ENCODE results near the gene PKMYT1. TPM values are rescaled to one million over a fixed set of nuclear protein-coding genes. Genes with fewer than 3 reads are reported as not detected.

PKMYT1 gene
- total RNA-seq, 1 experiment from 2014 or later = 128 TPM

DNA sequence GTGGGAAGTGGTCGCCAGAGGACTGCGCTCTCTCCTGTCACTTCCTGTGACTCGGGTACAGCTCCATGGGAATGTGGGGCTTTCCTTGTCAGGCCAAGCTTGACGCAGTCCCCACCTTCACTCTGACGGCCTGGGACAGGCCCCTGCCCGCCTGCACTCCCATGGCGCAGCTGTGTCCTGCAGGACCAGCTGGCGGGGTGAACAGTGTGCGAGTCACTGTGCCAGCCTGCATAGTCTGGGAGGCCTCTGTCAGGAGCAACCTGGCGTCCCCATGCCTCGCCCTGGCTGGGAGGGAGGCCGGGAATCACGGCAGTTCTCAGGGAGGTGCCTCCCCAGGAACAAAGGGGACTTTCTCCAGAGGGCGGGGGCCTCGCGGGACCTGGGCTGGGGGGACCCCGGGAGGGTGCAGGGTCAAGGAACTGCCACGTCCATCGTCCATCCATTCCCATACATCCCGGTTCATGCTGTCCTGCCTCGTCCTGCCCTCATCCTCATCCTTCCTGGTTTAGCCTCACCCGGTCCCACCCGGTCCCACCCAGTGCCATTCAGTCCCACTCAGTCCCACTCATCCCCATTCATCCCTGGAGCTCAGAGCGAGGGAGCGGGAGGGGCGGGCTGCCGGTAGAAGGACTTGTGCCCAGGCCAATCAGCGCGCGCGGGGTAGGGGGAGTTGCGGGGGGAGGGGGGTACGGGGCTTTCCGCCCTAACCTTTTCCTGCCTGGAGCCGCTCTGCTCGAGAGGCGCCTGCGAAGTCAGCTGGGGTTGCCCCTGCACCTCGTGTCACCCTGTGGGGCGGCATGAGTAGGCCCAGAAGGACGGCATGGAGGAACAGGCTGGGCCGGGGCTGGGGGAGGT is 55.1 kb downstream of the PKMYT1 start:
- no peak for DNase-seq (ENCODE audit: low spot score)
- intact Hi-C loops (cut with micrococcal nuclease; ENCODE audit: unreplicated experiment) = loop anchor here (5.0 kb wide), 1 partner anchor 37 kb away; the partner anchor contains the start of gene KREMEN2
- BruUV-seq (replicated peaks) = no TSS peak
- Histone ChIP-seq H3K9me3 (ENCODE audit: low read depth, low read length, poor library complexity, severe bottlenecking) (no peaks in the 10 kb centered on the region), H3K36me3 (ENCODE audit: insufficient read depth, low read length, poor library complexity, severe bottlenecking) (no peaks in the 10 kb centered on the region), H3K4me3 (ENCODE audit: low read depth, low read length, poor library complexity, severe bottlenecking) (no peak overlapping the region), H3K27me3 (replicated peaks; ENCODE audit: insufficient read depth, low read depth, low read length, poor library complexity) (no peaks in the 10 kb centered on the region), H3K27ac (ENCODE audit: low read depth, low read length, poor library complexity, severe bottlenecking) (no peak overlapping the region), H3K4me1 (ENCODE audit: insufficient read depth, low read length, poor library complexity, severe bottlenecking) (peaks cover 5% of the 10 kb centered on the region)
- TF ChIP-seq EZH2 (IDR thresholded peaks at IDR 0.05; ENCODE audit: borderline replicate concordance, low read depth, low read length, poor library complexity, severe bottlenecking) = no peak
- TF ChIP-seq, protein P1, sequence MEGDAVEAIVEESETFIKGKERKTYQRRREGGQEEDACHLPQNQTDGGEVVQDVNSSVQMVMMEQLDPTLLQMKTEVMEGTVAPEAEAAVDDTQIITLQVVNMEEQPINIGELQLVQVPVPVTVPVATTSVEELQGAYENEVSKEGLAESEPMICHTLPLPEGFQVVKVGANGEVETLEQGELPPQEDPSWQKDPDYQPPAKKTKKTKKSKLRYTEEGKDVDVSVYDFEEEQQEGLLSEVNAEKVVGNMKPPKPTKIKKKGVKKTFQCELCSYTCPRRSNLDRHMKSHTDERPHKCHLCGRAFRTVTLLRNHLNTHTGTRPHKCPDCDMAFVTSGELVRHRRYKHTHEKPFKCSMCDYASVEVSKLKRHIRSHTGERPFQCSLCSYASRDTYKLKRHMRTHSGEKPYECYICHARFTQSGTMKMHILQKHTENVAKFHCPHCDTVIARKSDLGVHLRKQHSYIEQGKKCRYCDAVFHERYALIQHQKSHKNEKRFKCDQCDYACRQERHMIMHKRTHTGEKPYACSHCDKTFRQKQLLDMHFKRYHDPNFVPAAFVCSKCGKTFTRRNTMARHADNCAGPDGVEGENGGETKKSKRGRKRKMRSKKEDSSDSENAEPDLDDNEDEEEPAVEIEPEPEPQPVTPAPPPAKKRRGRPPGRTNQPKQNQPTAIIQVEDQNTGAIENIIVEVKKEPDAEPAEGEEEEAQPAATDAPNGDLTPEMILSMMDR (conservative IDR thresholded peaks at IDR 0.05; ENCODE audit: low read depth, low read length) = no peak
- CTCF ChIA-PET = interaction anchor here (0.6 kb wide), 1 partner anchor 28 kb away, joined by 4 read pairs; no protein-coding TSS in a partner anchor
- POLR2A ChIA-PET (ENCODE audit: low non-redundant PET) = no interaction called here

GRCh38 chr16:2923481-2923880 is 56.8 kb downstream of the PKMYT1 start:
- TF ChIP-seq EZH2 (IDR thresholded peaks at IDR 0.05; ENCODE audit: borderline replicate concordance, low read depth, low read length, poor library complexity, severe bottlenecking) = no peak
- TF ChIP-seq, protein P1 (conservative IDR thresholded peaks at IDR 0.05; ENCODE audit: low read depth, low read length) = no peak
- Histone ChIP-seq H3K4me1 (ENCODE audit: insufficient read depth, low read length, poor library complexity, severe bottlenecking) (peaks cover 10% of the 10 kb centered on the region), H3K27ac (ENCODE audit: low read depth, low read length, poor library complexity, severe bottlenecking) (no peak overlapping the region), H3K27me3 (replicated peaks; ENCODE audit: insufficient read depth, low read depth, low read length, poor library complexity) (no peaks in the 10 kb centered on the region), H3K9me3 (ENCODE audit: low read depth, low read length, poor library complexity, severe bottlenecking) (no peaks in the 10 kb centered on the region), H3K4me3 (ENCODE audit: low read depth, low read length, poor library complexity, severe bottlenecking) (no peak overlapping the region), H3K36me3 (ENCODE audit: insufficient read depth, low read length, poor library complexity, severe bottlenecking) (no peaks in the 10 kb centered on the region)
- ChIA-PET CTCF (interaction anchor here (1.4 kb wide), 1 partner anchor 85 kb away, joined by 5 read pairs; no protein-coding TSS in a partner anchor), POLR2A (ENCODE audit: low non-redundant PET) (no interaction called here)
- DNase-seq (ENCODE audit: low spot score) = no peak
- no TSS peak for BruUV-seq (replicated peaks)
- intact Hi-C loops (cut with micrococcal nuclease; ENCODE audit: unreplicated experiment) = no loop called here

Other genes starting within 250 kb of the PKMYT1 start
- 642 and 651 TPM in 2 replicates for gene SRRM2, start 227.8 kb downstream of the PKMYT1 start, total RNA-seq (2021)
- 188 and 206 TPM in 2 replicates for gene ELOB, start 203.2 kb downstream of the PKMYT1 start, total RNA-seq (2021)
- not detected in 2 replicates for gene PRSS33, start 192.9 kb downstream of the PKMYT1 start, total RNA-seq (2021)
- gene PRSS41, start 182.0 kb downstream of the PKMYT1 start, total RNA-seq (2021) = not detected in 2 replicates
- gene PRSS21, start 163.2 kb downstream of the PKMYT1 start, total RNA-seq (2021) = not detected in 2 replicates
- gene ZG16B, start 150.1 kb downstream of the PKMYT1 start, total RNA-seq (2021) = not detected in 2 replicates
- gene PRSS22, start 122.3 kb downstream of the PKMYT1 start, total RNA-seq (2021) = not detected in 2 replicates
- gene FLYWCH2, start 97.2 kb downstream of the PKMYT1 start, total RNA-seq (2021) = 23.9 and 28.5 TPM in 2 replicates
- 46.8 and 47.0 TPM in 2 replicates for gene FLYWCH1, start 68.5 kb downstream of the PKMYT1 start, total RNA-seq (2021)
- gene KREMEN2, start 16.2 kb downstream of the PKMYT1 start, total RNA-seq (2021) = 0.49 and 1.6 TPM in 2 replicates
- 46.5 and 49.7 TPM in 2 replicates for gene PAQR4, start 11.1 kb downstream of the PKMYT1 start, total RNA-seq (2021)
- not detected in 2 replicates for gene CLDN9, start 32.5 kb upstream of the PKMYT1 start, total RNA-seq (2021)
- gene CLDN6, start 37.7 kb upstream of the PKMYT1 start, total RNA-seq (2021) = 0.21 and 0.31 TPM in 2 replicates
- gene TNFRSF12A, start 39.9 kb upstream of the PKMYT1 start, total RNA-seq (2021) = 23.7 and 39.5 TPM in 2 replicates
- 46.6 and 51.4 TPM in 2 replicates for gene HCFC1R1, start 43.5 kb upstream of the PKMYT1 start, total RNA-seq (2021)
- 52.5 and 59.3 TPM in 2 replicates for gene THOC6, start 43.6 kb upstream of the PKMYT1 start, total RNA-seq (2021)
- not detected in 2 replicates for gene BICDL2, start 56.5 kb upstream of the PKMYT1 start, total RNA-seq (2021)
- gene MMP25, start 66.1 kb upstream of the PKMYT1 start, total RNA-seq (2021) = 0.80 and 1.3 TPM in 2 replicates
- 4.5 and 7.7 TPM in 2 replicates for gene IL32, start 85.2 kb upstream of the PKMYT1 start, total RNA-seq (2021)
- not detected in 2 replicates for gene ZSCAN10, start 118.8 kb upstream of the PKMYT1 start, total RNA-seq (2021)
- gene ZNF205, start 132.1 kb upstream of the PKMYT1 start, total RNA-seq (2021) = 16.8 and 19.0 TPM in 2 replicates
- gene ZNF213, start 154.6 kb upstream of the PKMYT1 start, total RNA-seq (2021) = 16.0 and 16.1 TPM in 2 replicates
- gene OR1F1, start 207.8 kb upstream of the PKMYT1 start, total RNA-seq (2021) = not detected in 2 replicates